Fibroblast of skin of left quadriceps (primary cell): Measurements from ENCODE around the gene POMGNT2.

ENCODE experiments used
- DNase-seq, 2 experiments: peaks; one replicate each; pipeline ENCODE4 v3.0.0-alpha.2; 2013; ENCODE audit warnings: low read depth in 2 of 2

POMGNT2 gene

DNA sequence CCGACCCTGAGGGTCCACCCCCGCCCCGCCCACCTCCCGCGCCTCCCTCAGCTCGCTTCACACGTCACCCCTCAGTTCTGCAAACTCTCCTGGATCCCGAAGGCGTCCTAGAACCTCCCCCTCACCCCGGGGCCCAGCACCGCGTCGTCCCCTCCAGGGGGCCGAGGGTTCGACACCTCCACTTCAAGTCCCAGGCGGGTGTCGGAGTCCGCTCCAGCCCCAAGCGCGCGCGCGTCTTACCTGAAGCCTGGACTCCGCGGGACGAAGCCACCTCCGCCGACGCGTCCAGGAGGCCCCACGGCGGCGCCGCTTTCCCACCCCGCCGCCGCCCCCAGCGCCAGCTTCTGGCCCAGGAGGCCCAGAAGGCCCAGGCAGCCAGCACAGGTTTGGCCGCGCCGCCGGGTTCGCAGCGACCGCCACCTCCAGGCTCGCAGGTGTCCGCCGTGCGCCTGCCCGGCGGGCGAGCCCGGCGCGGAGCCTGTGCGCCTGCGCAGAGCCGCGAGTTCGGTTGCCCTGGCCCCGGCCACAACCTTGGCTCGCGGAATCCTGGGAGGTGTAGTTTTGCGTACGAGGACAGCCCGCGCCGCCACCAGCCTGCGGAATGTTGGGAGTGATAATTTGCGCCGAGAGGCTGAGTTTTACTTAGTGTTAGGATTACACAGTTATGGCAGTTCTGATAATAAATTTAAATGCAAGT, at the start of gene POMGNT2:
POMGNT2 (minus strand) TSS at position 484 of the 697 bp plus-strand sequence. CDS start 24,648 bp downstream, outside the sequence.
- peak; percentile 55 to 64 for DNase-seq

- DNase-seq, result no peak
Observed at GRCh38 chr3:43154980-43155379, 49.1 kb upstream of the POMGNT2 start.

- peak; percentile 43 to 45 for DNase-seq
Observed at GRCh38 chr3:43153216-43154083, 47.6 kb upstream of the POMGNT2 start.

DNA sequence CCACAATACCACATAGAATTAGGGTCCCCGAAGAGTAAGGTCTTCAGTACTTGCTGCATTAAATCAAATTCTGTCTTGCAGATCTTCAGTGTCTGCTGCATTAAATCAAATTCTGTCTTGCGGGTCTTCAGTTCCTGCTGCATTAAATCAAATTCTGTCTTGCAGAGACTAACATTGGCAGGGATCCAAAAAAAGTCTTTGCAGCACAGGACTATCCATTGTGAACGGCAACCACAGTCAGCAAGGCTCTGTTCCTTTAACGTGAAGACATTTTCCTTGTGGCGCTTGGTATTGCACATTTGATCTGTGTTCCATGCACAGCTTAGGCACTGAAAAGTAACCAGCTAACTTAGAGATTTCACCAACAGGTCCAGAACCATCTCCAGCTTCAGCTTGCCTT, 46.8 kb upstream of the POMGNT2 start:
- DNase-seq, result no peak

DNA sequence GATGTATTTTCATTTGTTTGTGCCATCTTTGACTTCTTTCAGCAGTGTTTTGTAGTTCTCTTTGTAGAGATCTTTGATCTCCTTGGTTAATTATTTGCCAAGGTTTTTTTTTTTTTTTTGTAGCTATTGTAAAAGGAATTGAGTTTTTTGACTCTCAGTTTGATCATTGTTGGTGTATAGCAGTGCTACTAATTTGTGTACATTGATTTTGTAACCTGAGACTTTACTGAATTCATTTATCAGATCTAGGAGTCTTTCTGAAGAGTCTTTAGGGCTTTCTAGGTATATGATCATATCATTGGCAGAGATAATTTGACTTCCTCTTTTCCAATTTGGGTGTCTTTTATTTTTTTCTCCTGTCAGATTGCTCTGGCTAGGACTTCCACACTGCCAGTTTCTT, 42.2 kb upstream of the POMGNT2 start:
- no peak for DNase-seq

- DNase-seq, result no peak
Observed at GRCh38 chr3:43146599-43146998, 40.7 kb upstream of the POMGNT2 start.

GRCh38 chr3:43144761-43145490, 39.0 kb upstream of the POMGNT2 start:
- peak in 1 of 2 experiments; percentile 5 for DNase-seq

DNA sequence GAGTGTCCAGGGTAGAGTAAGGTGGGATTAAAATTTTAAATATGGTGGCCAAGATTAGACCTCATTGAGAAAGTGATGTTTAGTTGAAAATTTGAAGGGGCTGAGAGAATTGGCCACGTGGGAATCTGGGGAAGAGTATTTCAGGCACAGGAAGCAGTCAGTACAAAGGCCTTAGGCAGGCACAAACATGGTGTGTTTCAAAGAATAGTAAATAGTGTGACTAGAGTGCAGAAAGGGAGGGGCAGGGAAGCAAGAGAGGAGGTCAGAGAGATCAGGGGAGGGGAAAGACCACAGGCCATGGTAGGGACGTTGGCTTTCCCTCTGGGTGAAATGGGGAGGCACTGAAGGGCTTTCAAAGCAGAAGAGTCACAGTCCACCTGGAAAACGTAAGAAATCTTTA, 36.6 kb upstream of the POMGNT2 start:
- no peak for DNase-seq

DNA sequence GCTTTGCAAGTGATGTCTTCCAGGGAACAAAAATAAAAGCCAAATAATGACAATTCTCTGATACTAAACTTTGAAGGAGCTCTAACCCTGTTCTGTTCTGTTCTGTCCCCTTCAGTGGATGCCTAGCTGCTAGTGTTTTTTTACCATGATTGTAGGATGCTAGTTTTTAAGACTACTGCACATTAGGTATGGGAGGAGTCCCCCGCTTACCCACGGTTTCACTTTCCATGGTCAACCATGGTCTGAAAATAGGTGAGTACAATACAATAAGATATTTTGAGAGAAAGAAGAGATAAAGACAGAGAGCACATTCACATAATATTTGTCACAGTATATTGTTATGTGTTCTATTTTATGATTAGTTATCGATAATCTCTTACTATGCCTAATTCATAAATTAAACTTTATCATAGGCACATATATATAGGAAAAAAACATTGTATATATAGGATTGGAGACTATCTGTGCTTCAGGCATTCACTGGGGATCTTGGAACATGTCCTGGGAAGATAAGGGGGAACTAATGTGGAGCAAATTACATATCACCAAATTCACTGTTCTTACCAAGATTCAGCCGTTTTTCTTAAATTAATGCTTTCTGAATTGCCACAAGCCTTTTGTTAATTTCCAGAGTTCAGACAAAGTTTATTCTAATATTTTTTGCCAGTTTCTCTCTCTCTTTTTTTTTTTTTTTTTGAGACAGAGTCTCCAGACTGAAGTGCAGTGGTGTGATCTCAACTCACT, 32.8 kb upstream of the POMGNT2 start:
- DNase-seq, result no peak

- no peak for DNase-seq
Observed at GRCh38 chr3:43132870-43133636, 27.2 kb upstream of the POMGNT2 start.

GRCh38 chr3:43132193-43132592, 26.3 kb upstream of the POMGNT2 start:
- DNase-seq, result no peak

DNA sequence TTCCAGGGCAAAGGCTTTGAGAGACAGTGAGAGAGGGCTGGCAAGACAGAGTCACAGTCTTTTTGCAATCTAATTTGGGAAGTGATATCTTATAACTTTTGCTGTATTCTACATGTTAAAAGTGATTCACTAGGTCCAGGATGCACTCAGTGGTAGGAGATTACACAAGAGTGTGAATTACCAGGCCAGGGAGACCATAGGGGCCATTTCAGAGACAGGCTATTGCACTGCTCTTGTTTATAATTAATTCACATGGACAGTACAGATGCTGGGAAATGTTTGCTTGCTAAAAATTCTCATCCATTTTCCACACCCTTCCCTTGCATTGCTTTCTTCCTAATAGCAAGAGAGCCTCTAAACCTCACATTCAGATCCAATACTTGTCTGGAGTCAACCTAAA, 22.6 kb upstream of the POMGNT2 start:
- no peak for DNase-seq

DNA sequence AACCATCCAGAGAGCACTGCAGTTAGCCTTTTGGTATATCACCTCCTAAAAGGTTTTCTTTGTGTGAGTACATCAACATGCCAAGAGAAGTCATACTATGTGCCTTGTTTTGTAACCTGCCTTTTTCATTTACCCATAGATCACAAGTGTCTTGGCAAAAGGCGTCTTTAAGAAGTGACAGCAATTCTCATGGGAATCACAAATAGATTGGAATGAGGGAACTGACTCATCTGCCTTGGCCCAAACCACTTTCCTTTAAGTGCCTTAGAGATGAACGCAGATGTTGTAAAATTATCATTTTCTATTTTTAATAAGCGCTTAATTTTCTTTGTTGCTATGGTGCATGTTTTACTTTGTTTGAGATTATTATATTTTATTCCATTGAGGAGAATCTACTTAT, 20.7 kb upstream of the POMGNT2 start:
- DNase-seq, result no peak

- DNase-seq, result no peak
Observed at GRCh38 chr3:43123895-43124294, 18.0 kb upstream of the POMGNT2 start.

GRCh38 chr3:43120937-43121336, 15.1 kb upstream of the POMGNT2 start:
- DNase-seq, result no peak

GRCh38 chr3:43117257-43117656, 11.4 kb upstream of the POMGNT2 start:
- no peak for DNase-seq

- DNase-seq, result no peak
Observed at GRCh38 chr3:43113671-43114070, 7.8 kb upstream of the POMGNT2 start.

DNA sequence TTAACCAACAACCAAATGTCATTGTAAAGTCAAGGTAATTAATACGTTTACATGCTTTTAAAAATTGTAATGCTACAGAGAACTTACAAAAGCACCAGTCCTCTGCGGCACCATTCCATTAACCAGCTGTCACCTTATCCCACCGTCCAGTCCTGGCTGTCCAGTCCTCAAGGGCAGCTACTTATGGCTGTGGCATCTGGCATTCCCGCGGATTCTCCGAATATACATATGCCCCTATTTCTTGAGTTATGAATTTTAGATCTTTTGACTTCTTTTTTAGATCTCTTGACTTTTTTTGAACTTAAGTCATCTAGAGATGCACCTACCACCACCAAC, 382 bp upstream of the POMGNT2 start:
- no peak for DNase-seq

DNA sequence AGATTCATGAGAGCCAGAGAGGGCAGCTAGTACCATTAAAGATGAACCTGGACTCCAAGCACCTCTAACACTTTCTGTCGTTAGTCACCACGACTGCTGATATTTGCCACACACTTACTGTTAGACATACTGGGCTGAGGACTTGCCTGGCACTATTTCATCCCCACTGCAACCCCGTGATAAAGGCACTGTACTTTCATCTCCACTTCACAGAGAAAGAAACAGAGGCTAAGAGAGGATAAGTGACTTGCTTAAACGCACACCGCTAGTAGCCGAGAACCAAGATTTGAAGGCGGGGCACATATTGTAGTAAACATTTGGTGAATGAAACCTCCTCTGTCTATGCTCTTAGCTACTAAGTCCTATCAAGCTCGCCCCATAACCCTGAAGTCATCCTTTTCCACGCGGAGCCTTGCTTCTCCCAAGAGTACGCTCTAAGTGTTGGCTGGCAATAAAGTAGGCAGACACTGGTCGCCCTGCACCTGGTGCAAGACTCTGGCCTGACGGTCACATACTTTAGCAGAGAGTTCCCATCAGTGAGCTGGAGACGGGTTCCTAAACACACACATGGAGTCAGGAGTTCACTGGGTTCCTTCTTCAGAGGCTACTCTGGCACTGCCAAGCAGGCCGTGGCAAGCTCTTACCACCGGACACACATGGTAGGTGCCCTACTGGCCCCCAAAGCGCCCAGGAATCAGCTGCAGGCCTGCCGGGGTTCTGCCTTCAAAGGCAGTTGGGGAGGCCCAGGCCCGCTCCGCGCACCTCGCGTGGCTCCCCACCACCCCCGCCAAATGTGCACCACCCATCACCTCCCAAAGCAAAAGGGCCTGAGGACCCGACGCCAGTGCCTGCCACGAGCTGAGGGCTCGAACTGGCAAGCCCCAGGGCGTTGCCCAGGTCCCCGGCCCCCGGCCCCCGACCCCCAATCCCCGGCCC, 951 bp downstream of the POMGNT2 start:
- DNase-seq, result no peak

- DNase-seq, result no peak
Observed at GRCh38 chr3:43104039-43104438, 1.8 kb downstream of the POMGNT2 start.
